Measurements from ENCODE around the gene NDFIP1.
A peak's percentile ranks its signal among the peaks of the same experiment; 100 is the strongest.

NDFIP1 gene

GRCh38 chr5:142091922-142092321 lies 16.7 kb upstream of the NDFIP1 start:
- DNase-seq (ENCODE audit: low read depth in 2 of 2): no peak

GRCh38 chr5:142095035-142095434 lies 13.5 kb upstream of the NDFIP1 start:
- DNase-seq (ENCODE audit: low read depth in 2 of 2): peak; percentile 44 to 55

- DNase-seq (ENCODE audit: low read depth in 2 of 2): peak; percentile 56 to 66
These were observed 12.8 kb upstream of the NDFIP1 start for GRCh38 chr5:142095651-142096330.

- DNase-seq (ENCODE audit: low read depth in 2 of 2): no peak
These were observed 12.2 kb upstream of the NDFIP1 start for GRCh38 chr5:142096382-142096781.

- no peak for DNase-seq (ENCODE audit: low read depth in 2 of 2)
These were observed 10.9 kb upstream of the NDFIP1 start for GRCh38 chr5:142097681-142098080.

- DNase-seq (ENCODE audit: low read depth in 2 of 2): no peak
These were observed 10.3 kb upstream of the NDFIP1 start for GRCh38 chr5:142098275-142098674.

DNA sequence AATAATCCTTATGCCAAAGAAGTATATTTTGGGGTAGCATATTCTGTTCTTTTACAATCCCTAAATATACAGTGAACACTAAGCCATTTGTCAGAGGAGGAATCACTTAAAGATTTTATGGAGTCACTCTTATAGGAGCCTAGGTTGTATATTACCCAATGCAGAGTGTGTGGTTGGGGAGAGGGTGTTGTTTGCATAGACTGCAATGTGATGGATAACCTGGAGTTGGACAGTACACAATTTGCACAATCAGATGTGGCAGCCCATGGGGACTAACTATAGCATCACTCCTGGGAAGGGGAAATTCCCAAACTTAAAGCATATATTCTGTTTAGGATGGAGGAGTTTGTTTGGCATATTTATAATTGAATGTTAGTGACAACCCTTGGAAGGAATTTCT lies 9.6 kb upstream of the NDFIP1 start:
- no peak for DNase-seq (ENCODE audit: low read depth in 2 of 2)

DNA sequence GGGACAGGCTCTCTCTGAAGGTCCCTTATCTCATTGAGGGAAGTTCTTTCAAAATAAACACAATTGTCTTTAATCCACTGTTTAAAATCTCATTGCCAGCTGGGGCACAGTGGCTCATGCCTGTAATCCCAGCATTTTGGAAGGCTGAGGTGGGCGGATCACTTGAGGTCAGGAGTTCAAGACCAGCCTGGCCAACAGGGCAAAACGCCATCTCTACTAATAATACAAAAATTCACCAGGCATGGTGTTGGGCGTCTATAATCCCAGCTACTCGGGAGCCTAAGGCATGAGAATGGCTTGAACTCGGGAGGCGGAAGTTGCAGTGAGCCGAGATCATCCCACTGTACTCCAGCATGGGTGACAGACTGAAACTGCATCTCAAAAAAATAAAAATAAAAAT lies 8.3 kb upstream of the NDFIP1 start:
- DNase-seq (ENCODE audit: low read depth in 2 of 2): no peak

GRCh38 chr5:142102980-142103740 lies 5.4 kb upstream of the NDFIP1 start:
- no peak for DNase-seq (ENCODE audit: low read depth in 2 of 2)

DNA sequence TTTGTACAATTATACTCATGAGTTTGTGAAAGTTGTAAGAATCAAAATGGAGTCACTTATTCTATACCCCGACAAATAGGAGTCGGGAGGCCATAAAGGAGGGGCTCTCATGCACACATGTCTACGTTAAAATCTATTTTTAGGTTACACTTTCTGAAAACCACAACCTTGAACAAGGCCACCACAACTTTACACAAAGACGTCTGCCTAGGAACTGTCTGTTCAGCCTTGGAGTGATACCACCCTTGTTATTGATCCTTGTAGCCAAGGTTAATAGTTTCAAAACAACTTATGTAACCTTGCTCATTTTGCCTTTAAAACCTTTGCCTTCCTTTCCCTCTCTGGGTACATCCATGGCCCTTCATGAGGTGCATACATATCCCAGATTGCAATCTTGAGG lies 4.1 kb upstream of the NDFIP1 start:
- no peak for DNase-seq (ENCODE audit: low read depth in 2 of 2)

DNA sequence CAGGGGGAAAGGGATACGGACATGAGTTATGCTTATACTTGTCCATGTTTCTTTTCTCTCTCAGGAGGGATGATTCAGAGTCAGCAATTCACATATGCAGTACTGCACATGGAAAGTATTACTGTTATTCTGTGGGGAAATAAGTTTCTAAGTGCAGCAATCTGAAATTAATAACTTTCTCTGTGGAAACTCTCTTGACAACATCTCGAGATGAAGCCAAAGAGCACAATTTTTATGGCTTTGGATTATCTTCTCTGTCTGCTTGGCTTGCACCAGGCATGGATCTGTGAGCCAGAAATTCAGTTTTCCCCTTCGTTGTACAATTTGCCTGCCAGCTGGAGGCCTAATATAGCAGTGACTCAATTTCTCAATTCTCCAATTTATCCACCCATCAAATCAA lies 2.5 kb upstream of the NDFIP1 start:
- no peak for DNase-seq (ENCODE audit: low read depth in 2 of 2)

- no peak for DNase-seq (ENCODE audit: low read depth in 2 of 2)
These were observed 1.4 kb upstream of the NDFIP1 start for GRCh38 chr5:142107036-142107735.

DNA sequence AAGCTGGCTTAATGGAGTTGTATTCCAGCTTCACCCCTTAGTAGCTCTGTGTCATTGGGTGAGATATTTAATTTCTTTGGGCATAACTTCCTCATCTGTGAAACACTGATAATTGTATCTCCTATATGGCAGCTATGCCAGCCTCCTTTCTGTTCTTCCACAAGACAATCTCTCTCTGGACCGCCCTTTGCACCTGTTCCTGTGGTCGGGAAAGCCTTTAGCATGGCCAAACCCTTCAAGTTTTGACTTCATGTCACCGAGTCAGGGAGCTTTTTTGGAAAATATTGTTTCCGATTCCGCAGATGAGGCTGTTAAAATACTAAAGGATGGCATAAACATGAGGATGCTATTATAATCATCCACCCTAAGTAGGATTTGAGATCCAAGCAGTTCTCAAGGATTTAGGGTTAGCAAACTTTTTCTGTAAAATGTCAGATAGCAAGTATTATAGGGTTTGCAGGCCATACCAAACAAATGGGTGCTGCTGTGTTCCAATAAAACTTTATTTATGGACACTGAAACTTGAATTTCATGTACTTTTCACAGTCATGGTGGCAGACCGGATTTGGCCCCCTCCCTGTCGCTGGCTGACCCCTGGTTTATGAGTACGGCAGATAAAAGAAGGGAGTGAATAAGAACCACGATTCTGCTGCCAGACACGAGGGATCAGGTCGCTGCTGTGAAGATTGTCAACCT lies 695 bp upstream of the NDFIP1 start:
- no peak for DNase-seq (ENCODE audit: low read depth in 2 of 2)

DNA sequence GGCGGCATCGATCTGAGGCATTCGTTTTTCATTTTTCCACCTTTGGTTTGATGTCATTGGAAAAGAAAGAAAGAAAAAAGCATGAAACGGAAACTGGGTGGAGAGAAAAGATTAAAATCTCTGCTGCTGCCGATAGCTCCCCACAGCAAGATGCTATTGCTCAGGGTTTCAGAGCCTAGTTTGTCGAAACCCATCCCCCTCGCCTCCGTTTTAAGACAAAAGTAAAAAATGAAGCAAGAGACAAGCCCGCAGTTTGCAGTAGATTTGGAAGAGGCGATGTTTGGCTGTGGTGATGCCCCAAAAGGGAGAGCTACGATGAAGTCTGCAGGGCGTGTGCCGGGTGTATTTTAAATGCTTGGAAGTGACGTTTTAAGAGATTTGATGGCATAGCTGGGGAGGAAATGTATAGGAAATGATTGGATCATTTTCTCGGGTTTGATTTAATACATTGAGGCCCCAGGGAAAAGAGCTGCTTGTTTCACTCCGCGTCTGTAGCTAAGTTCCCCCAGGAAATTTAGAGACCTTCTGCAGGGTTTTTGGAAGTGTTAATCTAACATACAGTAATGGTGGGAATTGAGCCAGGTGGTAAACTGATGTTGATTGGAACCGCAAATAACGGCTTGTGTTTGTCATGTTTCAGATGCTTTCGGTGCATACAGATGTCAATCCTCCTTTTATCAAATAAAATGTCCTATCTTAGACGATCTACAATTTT lies 909 bp downstream of the NDFIP1 start:
- no peak for DNase-seq (ENCODE audit: low read depth in 2 of 2)

DNA sequence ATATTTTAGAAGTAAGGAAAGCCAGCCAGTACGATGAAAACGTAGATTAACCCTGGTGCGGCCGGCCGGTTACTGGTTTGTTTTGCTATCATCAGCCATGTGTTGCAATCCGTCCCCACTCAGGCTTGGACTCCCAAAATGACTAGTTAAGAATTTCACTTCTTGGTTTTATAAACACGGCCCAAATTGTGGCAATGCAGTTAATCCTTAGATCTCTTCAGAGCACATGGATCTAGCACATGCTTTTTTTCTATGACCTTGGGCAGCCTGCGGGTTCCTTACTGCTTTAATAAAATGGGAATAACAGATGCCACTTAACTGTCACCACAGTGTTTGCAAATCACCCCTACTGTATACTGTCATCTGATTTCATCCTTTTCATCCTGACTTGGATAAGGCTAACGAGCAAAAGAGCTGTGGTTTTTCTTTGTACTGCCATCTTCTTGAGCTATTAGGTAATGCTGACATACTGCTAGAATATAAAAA lies 1.5 kb downstream of the NDFIP1 start:
- no peak for DNase-seq (ENCODE audit: low read depth in 2 of 2)

- no peak for DNase-seq (ENCODE audit: low read depth in 2 of 2)
These were observed 2.6 kb downstream of the NDFIP1 start for GRCh38 chr5:142110988-142111687.

DNA sequence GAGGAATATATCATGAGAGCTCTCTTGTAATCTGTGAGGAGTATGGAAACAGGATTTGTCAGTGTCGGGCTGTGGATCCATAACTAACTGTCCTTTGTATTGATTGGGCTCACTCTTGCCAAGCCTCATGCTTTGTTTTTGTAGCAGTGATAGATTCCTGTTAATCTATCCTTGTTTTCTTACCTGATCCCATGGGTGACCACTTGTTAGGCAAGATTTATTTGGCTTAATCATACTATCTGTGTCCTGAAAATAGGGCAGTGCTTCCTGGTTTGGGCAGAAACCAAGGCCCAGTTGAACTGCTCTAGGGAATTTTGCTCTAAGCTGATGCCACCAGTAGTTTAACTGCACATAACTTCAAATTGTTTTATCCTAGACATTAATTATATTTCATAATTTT lies 6.1 kb downstream of the NDFIP1 start:
- DNase-seq (ENCODE audit: low read depth in 2 of 2): no peak

DNA sequence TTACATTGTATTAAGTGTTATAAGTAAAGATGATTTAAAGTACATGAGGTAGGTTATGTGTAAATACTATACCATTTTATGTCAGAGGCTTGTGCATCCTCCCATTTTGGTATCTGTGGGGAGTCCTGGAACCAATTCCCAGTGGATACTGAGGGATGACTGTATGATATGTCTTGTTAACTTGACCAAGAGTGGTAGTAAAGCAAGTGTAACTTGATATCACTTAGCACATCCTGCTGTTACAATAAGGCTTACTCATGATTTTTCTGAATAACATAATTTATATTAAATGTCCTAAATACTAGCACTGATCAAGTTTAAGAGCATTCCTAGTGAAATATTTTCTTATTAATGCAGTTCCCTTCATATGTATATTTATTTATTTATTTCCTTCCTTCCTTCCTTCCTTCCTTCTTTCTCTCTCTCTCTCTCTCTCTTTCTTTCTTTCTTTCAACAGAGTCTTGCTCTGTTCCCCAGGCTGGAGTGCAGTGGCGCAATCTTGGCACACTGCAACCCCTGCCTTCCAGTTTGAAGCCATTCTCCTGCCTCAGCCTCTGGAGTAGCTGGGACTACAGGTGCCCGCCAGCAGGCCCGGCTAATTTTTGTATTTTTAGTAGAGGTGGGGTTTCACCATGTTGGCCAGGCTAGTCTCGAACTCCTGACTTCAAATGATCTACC lies 7.5 kb downstream of the NDFIP1 start:
- no peak for DNase-seq (ENCODE audit: low read depth in 2 of 2)

DNA sequence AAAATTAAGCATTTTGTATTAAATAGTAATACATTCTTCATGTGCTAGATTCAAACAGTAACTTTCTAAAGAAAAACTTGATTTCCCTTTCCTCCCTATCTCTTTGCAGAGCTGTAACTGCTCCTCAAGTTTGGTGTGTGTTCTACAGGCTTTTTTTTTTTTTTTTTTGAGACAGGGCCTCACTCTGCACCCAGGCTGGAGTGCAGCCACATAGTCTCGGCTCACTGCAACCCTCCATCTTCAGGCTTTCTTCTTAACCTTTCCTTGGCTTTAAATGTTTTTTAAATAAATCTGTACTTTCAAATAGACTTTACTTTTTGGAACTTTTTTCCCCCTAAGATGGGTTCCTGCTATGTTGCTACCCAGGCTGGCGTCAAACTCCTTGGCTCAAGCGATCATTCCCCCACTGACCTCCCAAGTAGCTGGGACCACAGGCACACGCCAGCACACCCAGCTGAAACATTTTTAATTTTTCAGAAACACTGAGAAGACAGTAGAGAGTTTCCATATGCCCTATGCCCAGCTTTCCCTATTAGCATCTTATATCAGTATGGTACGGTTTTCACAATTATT lies 9.1 kb downstream of the NDFIP1 start:
- no peak for DNase-seq (ENCODE audit: low read depth in 2 of 2)

GRCh38 chr5:142118155-142118686 lies 9.6 kb downstream of the NDFIP1 start:
- DNase-seq (ENCODE audit: low read depth in 2 of 2): no peak

All from stimulated activated CD8-positive, alpha-beta memory T cell treated with anti-CD3 and anti-CD28 coated beads, Interleukin-2, amount 100 ng/mL, for 48 hours (primary cell).